ENCODE results near the gene INF2.
A peak's percentile ranks its signal among the peaks of the same experiment; 100 is the strongest.

Gene INF2

DNA sequence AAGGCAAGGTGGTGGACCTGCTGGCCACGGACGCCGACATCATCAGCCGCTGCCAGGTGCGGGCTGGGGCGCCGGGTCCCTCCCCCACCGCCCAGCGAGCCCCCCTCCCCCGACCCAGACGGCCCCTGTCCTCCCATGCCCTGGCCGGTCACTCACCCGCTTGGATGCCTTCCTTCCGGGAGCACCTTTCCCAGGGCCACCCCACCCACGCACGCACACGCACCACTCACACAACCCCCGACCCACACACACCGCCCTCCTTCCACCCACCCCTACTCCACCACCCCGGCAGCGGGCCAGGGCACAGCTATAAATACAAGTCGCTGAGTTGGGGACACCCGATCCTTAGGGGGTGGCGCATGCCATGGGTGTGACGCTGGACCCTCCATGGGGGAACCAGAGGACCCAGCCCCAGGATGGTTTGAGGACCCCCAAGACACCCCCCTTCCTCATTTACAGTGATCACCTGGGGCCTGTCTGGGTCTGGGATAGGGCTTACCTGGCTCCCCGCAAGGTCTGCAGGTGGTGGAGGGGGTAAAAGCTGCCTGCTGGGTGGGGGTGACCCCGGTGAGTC, 35.1 kb downstream of the INF2 start:
- ATAC-seq = peak; percentile 9
- TF ChIP-seq ZNF70 (CRISPR knock-in tag; IDR thresholded peaks at IDR 0.05) (no peak), SNAI2 (CRISPR knock-in tag; IDR thresholded peaks at IDR 0.05) (no peak), ZFP30 (CRISPR knock-in tag; IDR thresholded peaks at IDR 0.05) (no peak), ARNTL (CRISPR knock-in tag; IDR thresholded peaks at IDR 0.05; ENCODE audit: borderline replicate concordance, low read depth) (no peak), ESRRG (CRISPR knock-in tag; IDR thresholded peaks at IDR 0.05) (no peak), PPARA (CRISPR knock-in tag; IDR thresholded peaks at IDR 0.05; ENCODE audit: borderline replicate concordance) (no peak), BACH2 (CRISPR knock-in tag; IDR thresholded peaks at IDR 0.05; ENCODE audit: borderline replicate concordance) (no peak), ISL1 (CRISPR knock-in tag; IDR thresholded peaks at IDR 0.05) (no peak), CSDC2 (CRISPR knock-in tag; IDR thresholded peaks at IDR 0.05) (no peak), OSR1 (CRISPR knock-in tag; IDR thresholded peaks at IDR 0.05) (no peak), ZNF8 (CRISPR knock-in tag; IDR thresholded peaks at IDR 0.05) (no peak), RARB (CRISPR knock-in tag; IDR thresholded peaks at IDR 0.05) (no peak), GLIS3 (CRISPR knock-in tag; IDR thresholded peaks at IDR 0.05) (no peak)
- TF ChIP-seq, protein P1, sequence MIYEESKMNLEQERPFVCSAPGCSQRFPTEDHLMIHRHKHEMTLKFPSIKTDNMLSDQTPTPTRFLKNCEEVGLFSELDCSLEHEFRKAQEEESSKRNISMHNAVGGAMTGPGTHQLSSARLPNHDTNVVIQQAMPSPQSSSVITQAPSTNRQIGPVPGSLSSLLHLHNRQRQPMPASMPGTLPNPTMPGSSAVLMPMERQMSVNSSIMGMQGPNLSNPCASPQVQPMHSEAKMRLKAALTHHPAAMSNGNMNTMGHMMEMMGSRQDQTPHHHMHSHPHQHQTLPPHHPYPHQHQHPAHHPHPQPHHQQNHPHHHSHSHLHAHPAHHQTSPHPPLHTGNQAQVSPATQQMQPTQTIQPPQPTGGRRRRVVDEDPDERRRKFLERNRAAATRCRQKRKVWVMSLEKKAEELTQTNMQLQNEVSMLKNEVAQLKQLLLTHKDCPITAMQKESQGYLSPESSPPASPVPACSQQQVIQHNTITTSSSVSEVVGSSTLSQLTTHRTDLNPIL (CRISPR knock-in tag; IDR thresholded peaks at IDR 0.05; ENCODE audit: low read depth) = no peak
- TF ChIP-seq, protein P2, sequence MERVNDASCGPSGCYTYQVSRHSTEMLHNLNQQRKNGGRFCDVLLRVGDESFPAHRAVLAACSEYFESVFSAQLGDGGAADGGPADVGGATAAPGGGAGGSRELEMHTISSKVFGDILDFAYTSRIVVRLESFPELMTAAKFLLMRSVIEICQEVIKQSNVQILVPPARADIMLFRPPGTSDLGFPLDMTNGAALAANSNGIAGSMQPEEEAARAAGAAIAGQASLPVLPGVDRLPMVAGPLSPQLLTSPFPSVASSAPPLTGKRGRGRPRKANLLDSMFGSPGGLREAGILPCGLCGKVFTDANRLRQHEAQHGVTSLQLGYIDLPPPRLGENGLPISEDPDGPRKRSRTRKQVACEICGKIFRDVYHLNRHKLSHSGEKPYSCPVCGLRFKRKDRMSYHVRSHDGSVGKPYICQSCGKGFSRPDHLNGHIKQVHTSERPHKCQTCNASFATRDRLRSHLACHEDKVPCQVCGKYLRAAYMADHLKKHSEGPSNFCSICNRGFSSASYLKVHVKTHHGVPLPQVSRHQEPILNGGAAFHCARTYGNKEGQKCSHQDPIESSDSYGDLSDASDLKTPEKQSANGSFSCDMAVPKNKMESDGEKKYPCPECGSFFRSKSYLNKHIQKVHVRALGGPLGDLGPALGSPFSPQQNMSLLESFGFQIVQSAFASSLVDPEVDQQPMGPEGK (CRISPR knock-in tag; IDR thresholded peaks at IDR 0.05; ENCODE audit: borderline replicate concordance) = no peak
- TF ChIP-seq, protein P3, sequence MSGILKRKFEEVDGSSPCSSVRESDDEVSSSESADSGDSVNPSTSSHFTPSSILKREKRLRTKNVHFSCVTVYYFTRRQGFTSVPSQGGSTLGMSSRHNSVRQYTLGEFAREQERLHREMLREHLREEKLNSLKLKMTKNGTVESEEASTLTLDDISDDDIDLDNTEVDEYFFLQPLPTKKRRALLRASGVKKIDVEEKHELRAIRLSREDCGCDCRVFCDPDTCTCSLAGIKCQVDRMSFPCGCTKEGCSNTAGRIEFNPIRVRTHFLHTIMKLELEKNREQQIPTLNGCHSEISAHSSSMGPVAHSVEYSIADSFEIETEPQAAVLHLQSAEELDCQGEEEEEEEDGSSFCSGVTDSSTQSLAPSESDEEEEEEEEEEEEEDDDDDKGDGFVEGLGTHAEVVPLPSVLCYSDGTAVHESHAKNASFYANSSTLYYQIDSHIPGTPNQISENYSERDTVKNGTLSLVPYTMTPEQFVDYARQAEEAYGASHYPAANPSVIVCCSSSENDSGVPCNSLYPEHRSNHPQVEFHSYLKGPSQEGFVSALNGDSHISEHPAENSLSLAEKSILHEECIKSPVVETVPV (CRISPR knock-in tag; IDR thresholded peaks at IDR 0.05) = no peak
- TF ChIP-seq, protein P4, sequence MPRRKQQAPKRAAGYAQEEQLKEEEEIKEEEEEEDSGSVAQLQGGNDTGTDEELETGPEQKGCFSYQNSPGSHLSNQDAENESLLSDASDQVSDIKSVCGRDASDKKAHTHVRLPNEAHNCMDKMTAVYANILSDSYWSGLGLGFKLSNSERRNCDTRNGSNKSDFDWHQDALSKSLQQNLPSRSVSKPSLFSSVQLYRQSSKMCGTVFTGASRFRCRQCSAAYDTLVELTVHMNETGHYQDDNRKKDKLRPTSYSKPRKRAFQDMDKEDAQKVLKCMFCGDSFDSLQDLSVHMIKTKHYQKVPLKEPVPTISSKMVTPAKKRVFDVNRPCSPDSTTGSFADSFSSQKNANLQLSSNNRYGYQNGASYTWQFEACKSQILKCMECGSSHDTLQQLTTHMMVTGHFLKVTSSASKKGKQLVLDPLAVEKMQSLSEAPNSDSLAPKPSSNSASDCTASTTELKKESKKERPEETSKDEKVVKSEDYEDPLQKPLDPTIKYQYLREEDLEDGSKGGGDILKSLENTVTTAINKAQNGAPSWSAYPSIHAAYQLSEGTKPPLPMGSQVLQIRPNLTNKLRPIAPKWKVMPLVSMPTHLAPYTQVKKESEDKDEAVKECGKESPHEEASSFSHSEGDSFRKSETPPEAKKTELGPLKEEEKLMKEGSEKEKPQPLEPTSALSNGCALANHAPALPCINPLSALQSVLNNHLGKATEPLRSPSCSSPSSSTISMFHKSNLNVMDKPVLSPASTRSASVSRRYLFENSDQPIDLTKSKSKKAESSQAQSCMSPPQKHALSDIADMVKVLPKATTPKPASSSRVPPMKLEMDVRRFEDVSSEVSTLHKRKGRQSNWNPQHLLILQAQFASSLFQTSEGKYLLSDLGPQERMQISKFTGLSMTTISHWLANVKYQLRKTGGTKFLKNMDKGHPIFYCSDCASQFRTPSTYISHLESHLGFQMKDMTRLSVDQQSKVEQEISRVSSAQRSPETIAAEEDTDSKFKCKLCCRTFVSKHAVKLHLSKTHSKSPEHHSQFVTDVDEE (CRISPR knock-in tag; IDR thresholded peaks at IDR 0.05) = no peak

DNA sequence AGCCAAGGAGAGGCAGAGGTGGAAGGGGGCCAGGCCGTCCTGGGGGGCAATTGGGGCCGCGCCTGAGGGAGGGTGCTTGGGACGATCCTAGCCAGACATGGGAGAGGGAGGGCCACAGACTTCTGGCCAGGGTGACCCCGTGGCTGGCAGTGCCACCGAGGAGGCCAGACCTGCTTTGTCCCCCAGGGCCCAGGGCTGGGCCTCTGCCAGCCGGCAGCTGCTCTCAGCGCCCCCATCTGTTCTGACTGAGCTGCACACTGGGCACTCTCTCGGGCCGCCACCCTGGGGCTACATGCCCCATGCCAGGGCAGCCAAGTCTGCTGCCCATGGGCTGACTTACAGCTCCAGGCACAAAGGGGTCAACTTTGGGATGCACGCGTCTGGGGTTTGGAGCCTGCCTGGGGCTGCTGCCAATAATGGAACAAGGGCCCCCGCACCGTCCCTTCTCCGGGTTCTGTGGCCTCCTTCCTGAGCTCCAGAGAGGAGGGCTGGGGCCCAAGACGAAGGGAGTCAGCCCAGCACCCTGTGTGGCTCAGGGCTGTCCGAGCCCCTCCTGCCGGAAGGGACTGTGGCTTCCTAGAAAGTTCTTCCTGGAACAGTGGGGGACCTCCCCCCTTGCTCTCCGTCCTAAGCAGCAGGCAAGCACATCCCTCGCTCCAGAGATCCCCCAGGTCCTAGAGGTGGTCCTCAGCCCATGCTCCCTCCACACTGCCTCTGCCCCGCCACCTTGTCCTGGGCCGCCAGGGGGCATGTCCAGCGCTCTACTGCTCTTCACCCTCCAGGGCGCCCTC, 35.8 kb downstream of the INF2 start:
- peak; percentile 48 for ATAC-seq
- TF ChIP-seq GLIS3 (CRISPR knock-in tag; IDR thresholded peaks at IDR 0.05) = no peak
- TF ChIP-seq, protein P2 (CRISPR knock-in tag; IDR thresholded peaks at IDR 0.05; ENCODE audit: borderline replicate concordance) = no peak
- no peak for TF ChIP-seq ZNF70 (CRISPR knock-in tag; IDR thresholded peaks at IDR 0.05)
- no peak for TF ChIP-seq ARNTL (CRISPR knock-in tag; IDR thresholded peaks at IDR 0.05; ENCODE audit: borderline replicate concordance, low read depth)
- TF ChIP-seq CSDC2 (CRISPR knock-in tag; IDR thresholded peaks at IDR 0.05) = no peak

DNA sequence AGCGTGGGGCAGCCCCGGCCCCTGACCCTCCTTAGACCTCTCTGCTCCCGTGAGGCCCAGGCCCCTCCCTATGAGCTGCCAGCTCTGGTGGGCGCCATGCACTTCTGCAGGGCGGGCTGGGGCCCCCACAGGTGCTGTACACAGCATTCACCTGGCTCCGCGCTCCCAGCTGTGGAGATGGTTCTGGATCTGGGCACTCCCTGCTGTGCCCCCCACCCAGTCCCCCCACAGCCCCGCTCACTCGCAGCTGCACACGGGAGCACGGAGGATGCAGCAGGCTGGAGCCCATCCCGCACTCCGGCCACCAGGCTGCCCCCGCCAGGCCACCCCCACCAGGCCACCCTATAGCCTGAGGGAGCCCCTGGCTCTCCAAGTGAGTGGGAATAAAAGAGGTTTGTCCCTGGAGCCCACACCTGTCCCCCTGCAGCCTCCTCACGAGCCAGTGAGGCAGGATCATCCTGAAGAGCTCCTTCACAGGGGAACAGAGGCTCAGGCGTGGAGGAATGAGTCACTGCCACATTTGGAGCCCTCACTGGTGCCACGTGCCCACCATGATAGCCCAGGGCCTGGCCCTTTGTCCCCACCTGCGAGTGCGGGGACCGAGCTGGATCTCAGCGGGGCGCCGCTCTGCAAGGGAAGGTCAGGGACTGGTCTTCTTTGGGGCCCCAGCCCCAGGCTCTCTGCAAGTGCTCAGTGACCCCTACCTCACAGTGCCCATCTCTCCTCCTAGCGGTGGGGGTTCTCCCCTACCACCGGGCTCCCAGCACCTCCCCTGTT, 36.5 kb downstream of the INF2 start:
- no peak for ATAC-seq
- TF ChIP-seq RARB (CRISPR knock-in tag; IDR thresholded peaks at IDR 0.05) = no peak
- TF ChIP-seq, protein P4 (CRISPR knock-in tag; IDR thresholded peaks at IDR 0.05) = no peak
- TF ChIP-seq BACH2 (CRISPR knock-in tag; IDR thresholded peaks at IDR 0.05; ENCODE audit: borderline replicate concordance) = no peak
- no peak for TF ChIP-seq SNAI2 (CRISPR knock-in tag; IDR thresholded peaks at IDR 0.05)
- TF ChIP-seq TCF4 (CRISPR knock-in tag; IDR thresholded peaks at IDR 0.05; ENCODE audit: borderline replicate concordance) = no peak
- TF ChIP-seq PPARA (CRISPR knock-in tag; IDR thresholded peaks at IDR 0.05; ENCODE audit: borderline replicate concordance) = no peak
- TF ChIP-seq, protein P5, sequence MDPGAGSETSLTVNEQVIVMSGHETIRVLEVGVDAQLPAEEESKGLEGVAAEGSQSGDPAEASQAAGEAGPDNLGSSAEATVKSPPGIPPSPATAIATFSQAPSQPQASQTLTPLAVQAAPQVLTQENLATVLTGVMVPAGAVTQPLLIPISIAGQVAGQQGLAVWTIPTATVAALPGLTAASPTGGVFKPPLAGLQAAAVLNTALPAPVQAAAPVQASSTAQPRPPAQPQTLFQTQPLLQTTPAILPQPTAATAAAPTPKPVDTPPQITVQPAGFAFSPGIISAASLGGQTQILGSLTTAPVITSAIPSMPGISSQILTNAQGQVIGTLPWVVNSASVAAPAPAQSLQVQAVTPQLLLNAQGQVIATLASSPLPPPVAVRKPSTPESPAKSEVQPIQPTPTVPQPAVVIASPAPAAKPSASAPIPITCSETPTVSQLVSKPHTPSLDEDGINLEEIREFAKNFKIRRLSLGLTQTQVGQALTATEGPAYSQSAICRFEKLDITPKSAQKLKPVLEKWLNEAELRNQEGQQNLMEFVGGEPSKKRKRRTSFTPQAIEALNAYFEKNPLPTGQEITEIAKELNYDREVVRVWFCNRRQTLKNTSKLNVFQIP (CRISPR knock-in tag; IDR thresholded peaks at IDR 0.05; ENCODE audit: borderline replicate concordance, low read depth) = no peak

Data from SK-N-SH treated with all-trans-retinoic acid at 6 μM for 48 hours (cell line).